Activated T-cell treated with anti-CD3 and anti-CD28 coated beads, Interleukin-2, amount 50 U/mL, for 24 hours (primary cell): ENCODE results near the gene RYR3.

Source experiments
- DNase-seq: peaks from one replicate; pipeline ENCODE4 v3.0.0-alpha.2; 2020
- H3K27ac Mint-ChIP-seq: 2 replicates; pipeline ENCODE4 v1.8.0; 2020; ENCODE audit warnings: mild to moderate bottlenecking, mixed read lengths
- H3K27me3 Mint-ChIP-seq: 2 replicates; pipeline ENCODE4 v1.8.0; 2020; ENCODE audit warnings: mixed read lengths
- H3K36me3 Mint-ChIP-seq: 2 replicates; pipeline ENCODE4 v1.8.0; 2020; ENCODE audit warnings: low read depth, mixed read lengths
- H3K4me1 Mint-ChIP-seq: 2 replicates; pipeline ENCODE4 v1.8.0; 2020; ENCODE audit warnings: low read depth, mixed read lengths
- H3K4me3 Mint-ChIP-seq: 2 replicates; pipeline ENCODE4 v1.8.0; 2020; ENCODE audit warnings: mild to moderate bottlenecking, moderate library complexity, mixed read lengths
- H3K9me3 Mint-ChIP-seq: 2 replicates; pipeline ENCODE4 v1.8.0; 2020; ENCODE audit warnings: mixed read lengths

The RYR3 gene

DNA sequence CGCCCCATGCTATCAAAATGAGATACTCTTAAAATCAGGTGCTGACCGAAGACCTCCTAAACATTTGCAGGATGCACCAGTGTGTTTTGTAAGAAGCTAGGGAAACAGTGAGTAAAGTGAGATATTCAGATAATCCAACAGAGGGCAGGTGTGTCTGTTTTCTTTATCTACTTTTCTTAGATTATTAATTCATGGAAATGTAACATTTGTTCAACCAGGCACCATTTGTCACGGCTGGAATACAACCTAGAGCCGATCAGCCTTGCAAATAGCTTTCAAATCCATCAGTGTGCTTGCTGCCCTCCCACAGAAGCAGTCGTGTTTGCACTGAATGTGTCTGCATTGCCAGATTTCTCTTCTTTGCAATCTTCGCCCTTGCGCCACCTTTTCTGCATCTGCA, 455.6 kb downstream of the RYR3 start:
- H3K4me3 Mint-ChIP-seq = no peak overlapping the region
- peaks cover 22% of the 10 kb centered on the region for H3K27me3 Mint-ChIP-seq
- no peaks in the 10 kb centered on the region for H3K9me3 Mint-ChIP-seq
- no peak for DNase-seq
- no peaks in the 10 kb centered on the region for H3K4me1 Mint-ChIP-seq
- no peaks in the 10 kb centered on the region for H3K36me3 Mint-ChIP-seq
- H3K27ac Mint-ChIP-seq = no peak overlapping the region

- Mint-ChIP-seq H3K36me3 (no peaks in the 10 kb centered on the region), H3K4me3 (no peak overlapping the region), H3K27ac (no peak overlapping the region)
These were observed 458.0 kb downstream of the RYR3 start for GRCh38 chr15:33768670-33769190.

GRCh38 chr15:33773969-33774368, 463.2 kb downstream of the RYR3 start:
- Mint-ChIP-seq H3K27ac (no peak overlapping the region), H3K9me3 (no peaks in the 10 kb centered on the region), H3K27me3 (peaks cover 4% of the 10 kb centered on the region)

More at GRCh38 chr15:33768670-33769190, 458.0 kb downstream of the RYR3 start:
- Mint-ChIP-seq H3K4me1 (no peaks in the 10 kb centered on the region), H3K27me3 (peaks cover 5% of the 10 kb centered on the region), H3K9me3 (no peaks in the 10 kb centered on the region)
- no peak for DNase-seq

GRCh38 chr15:33778852-33779251, 468.1 kb downstream of the RYR3 start:
- Mint-ChIP-seq H3K36me3 (no peaks in the 10 kb centered on the region), H3K27ac (no peak overlapping the region)

More at GRCh38 chr15:33773969-33774368, 463.2 kb downstream of the RYR3 start:
- no peak overlapping the region for H3K4me3 Mint-ChIP-seq
- no peaks in the 10 kb centered on the region for H3K36me3 Mint-ChIP-seq
- no peak for DNase-seq
- H3K4me1 Mint-ChIP-seq = no peaks in the 10 kb centered on the region

GRCh38 chr15:33780011-33780768, 469.4 kb downstream of the RYR3 start:
- Mint-ChIP-seq H3K4me1 (no peaks in the 10 kb centered on the region), H3K36me3 (no peaks in the 10 kb centered on the region), H3K4me3 (no peak overlapping the region), H3K27me3 (peaks cover 2% of the 10 kb centered on the region), H3K27ac (no peak overlapping the region), H3K9me3 (no peaks in the 10 kb centered on the region)
- no peak for DNase-seq

More at GRCh38 chr15:33778852-33779251, 468.1 kb downstream of the RYR3 start:
- Mint-ChIP-seq H3K4me3 (no peak overlapping the region), H3K4me1 (no peaks in the 10 kb centered on the region), H3K27me3 (peaks cover 2% of the 10 kb centered on the region), H3K9me3 (no peaks in the 10 kb centered on the region)
- no peak for DNase-seq

GRCh38 chr15:33782966-33783365, 472.2 kb downstream of the RYR3 start:
- Mint-ChIP-seq H3K27ac (no peak overlapping the region), H3K4me3 (no peak overlapping the region), H3K4me1 (no peaks in the 10 kb centered on the region), H3K9me3 (no peaks in the 10 kb centered on the region), H3K27me3 (no peaks in the 10 kb centered on the region), H3K36me3 (no peaks in the 10 kb centered on the region)
- DNase-seq = no peak

GRCh38 chr15:33785366-33785765, 474.6 kb downstream of the RYR3 start:
- peaks cover 5% of the 10 kb centered on the region for H3K4me1 Mint-ChIP-seq
- no peak overlapping the region for H3K4me3 Mint-ChIP-seq

GRCh38 chr15:33788906-33789540, 478.3 kb downstream of the RYR3 start:
- peaks cover 5% of the 10 kb centered on the region for H3K27me3 Mint-ChIP-seq
- H3K4me1 Mint-ChIP-seq = peaks cover 5% of the 10 kb centered on the region
- no peaks in the 10 kb centered on the region for H3K36me3 Mint-ChIP-seq
- no peak overlapping the region for H3K27ac Mint-ChIP-seq
- no peak for DNase-seq
- H3K9me3 Mint-ChIP-seq = no peaks in the 10 kb centered on the region
- H3K4me3 Mint-ChIP-seq = no peak overlapping the region

More at GRCh38 chr15:33785366-33785765, 474.6 kb downstream of the RYR3 start:
- no peak for DNase-seq
- peaks cover 5% of the 10 kb centered on the region for H3K27me3 Mint-ChIP-seq
- H3K27ac Mint-ChIP-seq = no peak overlapping the region
- no peaks in the 10 kb centered on the region for H3K36me3 Mint-ChIP-seq
- no peaks in the 10 kb centered on the region for H3K9me3 Mint-ChIP-seq

- peaks cover 13% of the 10 kb centered on the region for H3K27me3 Mint-ChIP-seq
- H3K4me1 Mint-ChIP-seq = no peaks in the 10 kb centered on the region
- no peaks in the 10 kb centered on the region for H3K36me3 Mint-ChIP-seq
- DNase-seq = no peak
- no peak overlapping the region for H3K4me3 Mint-ChIP-seq
- H3K9me3 Mint-ChIP-seq = no peaks in the 10 kb centered on the region
- no peak overlapping the region for H3K27ac Mint-ChIP-seq
These were observed 483.7 kb downstream of the RYR3 start for GRCh38 chr15:33794453-33794852.

DNA sequence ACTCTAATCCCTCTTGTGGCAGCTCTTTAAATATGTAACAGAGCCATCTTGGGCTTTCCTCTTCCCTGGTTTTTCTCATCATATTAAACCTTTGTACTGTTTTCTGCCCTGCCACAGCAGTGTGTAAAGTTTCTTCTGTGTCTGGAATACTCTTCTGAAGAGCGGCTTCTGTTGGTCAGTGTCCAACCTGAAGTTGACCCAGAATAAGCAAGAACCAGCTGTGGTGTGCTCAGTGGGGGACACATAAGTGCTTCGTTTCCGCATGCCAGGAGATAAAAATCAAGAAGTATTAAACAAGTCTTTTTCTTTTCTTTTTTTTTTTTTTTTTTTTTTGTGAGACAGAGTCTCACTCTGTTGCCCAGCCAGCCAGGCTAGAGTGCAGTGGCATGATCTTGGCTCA, 484.3 kb downstream of the RYR3 start:
- no peaks in the 10 kb centered on the region for H3K4me1 Mint-ChIP-seq
- no peaks in the 10 kb centered on the region for H3K36me3 Mint-ChIP-seq
- no peak overlapping the region for H3K27ac Mint-ChIP-seq
- peaks cover 13% of the 10 kb centered on the region for H3K27me3 Mint-ChIP-seq
- DNase-seq = no peak
- no peaks in the 10 kb centered on the region for H3K9me3 Mint-ChIP-seq
- H3K4me3 Mint-ChIP-seq = no peak overlapping the region

DNA sequence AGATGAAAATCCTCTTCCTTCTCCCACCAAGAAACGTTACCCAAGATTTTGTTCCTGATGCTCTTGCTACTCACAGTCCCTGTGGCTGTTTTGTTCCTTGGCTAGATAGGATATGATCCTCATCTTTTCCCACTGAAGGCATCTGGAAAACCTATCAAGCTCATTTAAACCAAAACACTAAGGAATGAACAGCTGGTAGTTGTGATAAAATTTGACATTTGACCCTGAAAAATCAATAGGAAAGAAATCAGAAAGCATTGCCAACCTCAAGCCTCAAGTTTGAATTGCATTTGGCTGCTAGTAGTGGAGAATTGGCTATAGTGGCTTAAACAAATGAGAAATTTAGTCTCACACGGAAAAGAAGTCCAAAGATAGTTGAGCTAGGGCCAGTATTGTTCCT, 486.9 kb downstream of the RYR3 start:
- H3K27ac Mint-ChIP-seq = no peak overlapping the region
- peaks cover 13% of the 10 kb centered on the region for H3K27me3 Mint-ChIP-seq
- H3K36me3 Mint-ChIP-seq = no peaks in the 10 kb centered on the region
- no peaks in the 10 kb centered on the region for H3K9me3 Mint-ChIP-seq
- H3K4me3 Mint-ChIP-seq = no peak overlapping the region
- no peaks in the 10 kb centered on the region for H3K4me1 Mint-ChIP-seq
- DNase-seq = no peak

- no peaks in the 10 kb centered on the region for H3K4me1 Mint-ChIP-seq
- H3K36me3 Mint-ChIP-seq = no peaks in the 10 kb centered on the region
- DNase-seq = no peak
- no peak overlapping the region for H3K4me3 Mint-ChIP-seq
- H3K9me3 Mint-ChIP-seq = no peaks in the 10 kb centered on the region
- peaks cover 12% of the 10 kb centered on the region for H3K27me3 Mint-ChIP-seq
- no peak overlapping the region for H3K27ac Mint-ChIP-seq
These were observed 491.2 kb downstream of the RYR3 start for GRCh38 chr15:33801954-33802353.

- Mint-ChIP-seq H3K36me3 (no peaks in the 10 kb centered on the region), H3K4me3 (no peak overlapping the region), H3K27me3 (peaks cover 25% of the 10 kb centered on the region), H3K27ac (no peak overlapping the region), H3K4me1 (no peaks in the 10 kb centered on the region), H3K9me3 (no peaks in the 10 kb centered on the region)
- DNase-seq = no peak
These were observed 496.9 kb downstream of the RYR3 start for GRCh38 chr15:33807665-33808064.

- DNase-seq = no peak
- H3K4me1 Mint-ChIP-seq = no peaks in the 10 kb centered on the region
- no peak overlapping the region for H3K4me3 Mint-ChIP-seq
- H3K9me3 Mint-ChIP-seq = no peaks in the 10 kb centered on the region
- H3K27me3 Mint-ChIP-seq = peaks cover 26% of the 10 kb centered on the region
- no peaks in the 10 kb centered on the region for H3K36me3 Mint-ChIP-seq
- H3K27ac Mint-ChIP-seq = no peak overlapping the region
These were observed 498.1 kb downstream of the RYR3 start for GRCh38 chr15:33808720-33809457.
